ENCODE data around the gene DNAH6.

- TF ChIP-seq CTCF (IDR thresholded peaks at IDR 0.05; ENCODE audit: low read depth, low read length) (no peak), EZH2phosphoT487 (IDR thresholded peaks at IDR 0.05; ENCODE audit: low read depth) (no peak)
These were observed 329.9 kb downstream of the DNAH6 start for GRCh38 chr2:84846041-84846663.

Measured in OCI-LY3 (cell line).